Measurements from ENCODE around the gene PPTC7.
"Not testable (repeated sequence)": the region's sequence is repeated elsewhere in the genome, so short reads cannot be mapped to it uniquely, and the experiment has no call there.

DNA sequence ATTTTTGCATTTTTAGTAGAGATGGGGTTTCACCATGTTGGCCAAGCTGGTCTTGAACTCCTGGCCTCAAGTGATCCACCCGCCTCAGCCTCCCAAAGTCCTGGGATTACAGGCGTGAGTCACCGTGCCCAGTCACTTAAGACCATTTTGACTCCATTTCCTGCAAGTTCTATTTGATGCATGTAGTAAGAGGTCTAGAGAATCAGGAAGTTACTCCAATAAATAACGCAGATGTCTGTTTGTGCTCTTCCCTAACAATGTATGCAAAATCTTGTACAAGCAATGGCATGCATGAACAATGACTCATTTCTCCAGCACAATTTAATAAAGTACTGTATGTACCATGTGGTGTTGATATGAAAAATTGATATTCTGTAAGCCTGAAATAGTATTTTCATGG is 37.9 kb downstream of the PPTC7 start:
- not testable (repeated sequence) for TF ChIP-seq EZH2 (IDR thresholded peaks at IDR 0.05; ENCODE audit: low read depth)
- TF ChIP-seq, protein P1, sequence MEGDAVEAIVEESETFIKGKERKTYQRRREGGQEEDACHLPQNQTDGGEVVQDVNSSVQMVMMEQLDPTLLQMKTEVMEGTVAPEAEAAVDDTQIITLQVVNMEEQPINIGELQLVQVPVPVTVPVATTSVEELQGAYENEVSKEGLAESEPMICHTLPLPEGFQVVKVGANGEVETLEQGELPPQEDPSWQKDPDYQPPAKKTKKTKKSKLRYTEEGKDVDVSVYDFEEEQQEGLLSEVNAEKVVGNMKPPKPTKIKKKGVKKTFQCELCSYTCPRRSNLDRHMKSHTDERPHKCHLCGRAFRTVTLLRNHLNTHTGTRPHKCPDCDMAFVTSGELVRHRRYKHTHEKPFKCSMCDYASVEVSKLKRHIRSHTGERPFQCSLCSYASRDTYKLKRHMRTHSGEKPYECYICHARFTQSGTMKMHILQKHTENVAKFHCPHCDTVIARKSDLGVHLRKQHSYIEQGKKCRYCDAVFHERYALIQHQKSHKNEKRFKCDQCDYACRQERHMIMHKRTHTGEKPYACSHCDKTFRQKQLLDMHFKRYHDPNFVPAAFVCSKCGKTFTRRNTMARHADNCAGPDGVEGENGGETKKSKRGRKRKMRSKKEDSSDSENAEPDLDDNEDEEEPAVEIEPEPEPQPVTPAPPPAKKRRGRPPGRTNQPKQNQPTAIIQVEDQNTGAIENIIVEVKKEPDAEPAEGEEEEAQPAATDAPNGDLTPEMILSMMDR (conservative IDR thresholded peaks at IDR 0.05), result not testable (repeated sequence)
